Measurements from ENCODE around the gene POLD3. TPM values are rescaled to one million over a fixed set of nuclear protein-coding genes. Genes with fewer than 3 reads are reported as not detected.

The POLD3 gene
- total RNA-seq, 1 donor from 2014 or later: 10.3 TPM

DNA sequence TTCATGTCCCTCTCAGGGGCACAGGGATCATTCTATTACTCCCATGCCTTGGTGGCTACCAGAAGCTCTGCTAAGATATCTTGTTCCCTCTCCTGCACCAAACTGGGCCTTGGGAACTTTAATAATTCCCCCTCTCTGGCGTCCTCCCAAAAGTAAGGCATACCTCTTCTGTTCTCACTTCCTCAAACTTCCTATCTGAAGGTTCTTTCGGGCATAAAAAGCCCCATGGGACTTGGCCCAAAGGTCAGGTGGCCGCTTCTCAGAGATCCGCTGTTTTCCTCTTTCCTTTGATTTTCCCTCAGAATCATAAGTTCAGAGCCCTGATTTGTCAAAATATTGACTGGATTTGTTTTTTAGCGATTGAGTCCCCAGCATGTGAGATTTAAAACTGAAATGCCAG lies 13.0 kb downstream of the POLD3 start:
- intact Hi-C loops (cut with DNase I): no loop called here
- no peak overlapping the region for H3K4me3 ChIP-seq
- no peak overlapping the region for H3K27ac ChIP-seq
- no peaks in the 10 kb centered on the region for H3K4me1 ChIP-seq
- no peak for DNase-seq (ENCODE audit: low spot score in 2 of 2)
- no peaks in the 10 kb centered on the region for H3K27me3 ChIP-seq
- TF ChIP-seq CTCF (IDR thresholded peaks at IDR 0.05): no peak
- no peaks in the 10 kb centered on the region for H3K9me3 ChIP-seq
- H3K36me3 ChIP-seq: peaks cover 7 to 9% of the 10 kb centered on the region in 2 donors

DNA sequence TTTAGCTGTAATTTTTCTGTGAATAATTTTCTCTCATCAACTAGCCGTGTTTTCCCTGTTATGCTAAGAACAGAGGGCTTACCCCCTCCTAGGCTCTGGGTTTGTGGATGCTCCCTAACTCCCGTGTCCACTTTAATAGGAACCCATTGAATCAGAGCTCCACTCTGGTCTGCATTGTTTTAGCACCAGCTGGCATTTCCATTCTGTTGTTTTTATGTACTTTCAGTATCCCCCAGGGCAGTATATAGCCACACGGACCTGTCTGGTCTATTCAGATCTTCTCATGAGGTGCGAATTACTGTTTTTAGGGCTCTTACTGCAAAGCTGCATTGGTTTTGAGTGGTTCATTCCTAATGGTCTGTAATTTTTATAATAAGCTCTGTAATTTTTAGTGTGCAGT lies 16.0 kb downstream of the POLD3 start:
- Histone ChIP-seq H3K9me3 (no peaks in the 10 kb centered on the region), H3K27ac (no peak overlapping the region), H3K36me3 (peaks cover 9 to 15% of the 10 kb centered on the region in 2 donors), H3K4me3 (no peak overlapping the region), H3K4me1 (peaks cover 0 to 14% of the 10 kb centered on the region in 2 donors), H3K27me3 (no peaks in the 10 kb centered on the region)
- no peak for TF ChIP-seq CTCF (IDR thresholded peaks at IDR 0.05)
- intact Hi-C loops (cut with DNase I): no loop called here
- no peak for DNase-seq (ENCODE audit: low spot score in 2 of 2)

DNA sequence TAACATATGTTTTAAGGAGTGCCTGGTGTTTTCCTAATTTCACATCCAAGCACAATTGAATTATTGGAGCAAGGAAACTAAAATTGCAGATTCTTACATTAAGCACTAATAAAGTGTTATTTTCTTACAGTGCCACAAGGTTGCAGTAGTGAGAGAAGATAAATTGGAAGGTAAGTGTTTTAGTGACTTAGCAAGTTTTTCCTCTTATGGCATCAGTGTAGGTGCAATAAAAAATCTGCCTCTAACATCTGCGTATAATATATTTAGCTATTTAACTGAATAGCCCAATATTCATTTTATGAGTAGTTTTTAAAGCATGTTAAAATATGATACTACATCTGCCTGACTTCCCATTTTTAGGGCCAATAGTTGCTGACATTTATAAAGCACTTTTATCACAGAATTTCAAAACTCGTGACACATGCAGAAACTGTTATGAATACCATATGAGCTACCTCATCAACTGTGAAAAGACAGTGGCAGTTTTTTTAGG lies 19.0 kb downstream of the POLD3 start:
- peaks cover 5 to 8% of the 10 kb centered on the region in 2 donors for H3K36me3 ChIP-seq
- no peak overlapping the region for H3K4me3 ChIP-seq
- TF ChIP-seq CTCF (IDR thresholded peaks at IDR 0.05): peak; percentile 43 to 51 (median 51)
- no peak for DNase-seq (ENCODE audit: low spot score in 2 of 2)
- H3K27ac ChIP-seq: peak overlapping the region; percentile 66 to 71
- H3K4me1 ChIP-seq: peaks cover 0 to 14% of the 10 kb centered on the region in 2 donors
- no peaks in the 10 kb centered on the region for H3K9me3 ChIP-seq
- H3K27me3 ChIP-seq: no peaks in the 10 kb centered on the region
- intact Hi-C loops (cut with DNase I): loop anchor here (2.0 kb wide), 1 partner anchor 115 kb away; no protein-coding TSS in a partner anchor

GRCh38 chr11:74612877-74613276 lies 20.5 kb downstream of the POLD3 start:
- Histone ChIP-seq H3K4me1 (peaks cover 0 to 14% of the 10 kb centered on the region in 2 donors), H3K4me3 (no peak overlapping the region), H3K36me3 (peaks cover 5 to 8% of the 10 kb centered on the region in 2 donors), H3K27me3 (no peaks in the 10 kb centered on the region), H3K9me3 (no peaks in the 10 kb centered on the region), H3K27ac (no peak overlapping the region)
- no peak for DNase-seq (ENCODE audit: low spot score in 2 of 2)
- TF ChIP-seq CTCF (IDR thresholded peaks at IDR 0.05): no peak
- intact Hi-C loops (cut with DNase I): no loop called here

- intact Hi-C loops (cut with DNase I): no loop called here
Measured at GRCh38 chr11:74615311-74615710, 22.9 kb downstream of the POLD3 start.

More at GRCh38 chr11:74615311-74615710, 22.9 kb downstream of the POLD3 start:
- no peaks in the 10 kb centered on the region for H3K27me3 ChIP-seq
- H3K27ac ChIP-seq: no peak overlapping the region
- H3K36me3 ChIP-seq: peaks cover 13 to 16% of the 10 kb centered on the region in 2 donors
- no peaks in the 10 kb centered on the region for H3K9me3 ChIP-seq
- TF ChIP-seq CTCF (IDR thresholded peaks at IDR 0.05): no peak
- H3K4me3 ChIP-seq: no peak overlapping the region
- DNase-seq (ENCODE audit: low spot score in 2 of 2): no peak
- peaks cover 0 to 14% of the 10 kb centered on the region in 2 donors for H3K4me1 ChIP-seq
